Activated naive CD4-positive, alpha-beta T cell treated with anti-CD3 and anti-CD28 coated beads, Interleukin-2, amount 10 ng/mL, durations not matched to agents 7 days and 5 days (primary cell): Measurements from ENCODE around the gene ACBD3.
"Not testable (repeated sequence)": the region's sequence is repeated elsewhere in the genome, so short reads cannot be mapped to it uniquely, and the experiment has no call there.

Experiments
- CTCF ChIA-PET: fragments of 350-600 bp; sonication (Branson Sonifier 250); formaldehyde crosslinking; loops from one replicate; lab custom pipeline; 2021; ENCODE audit warnings: antibody characterized with exemption; lab: Charles Lee
- DNase-seq: peaks from one replicate; pipeline ENCODE4 v3.0.0-alpha.2; 2020
- H3K27ac Mint-ChIP-seq: one replicate; pipeline ENCODE4 v1.8.0; 2021; ENCODE audit warnings: mild to moderate bottlenecking, moderate library complexity, mixed read lengths
- H3K27me3 Mint-ChIP-seq: one replicate; pipeline ENCODE4 v1.8.0; 2021; ENCODE audit warnings: mild to moderate bottlenecking, mixed read lengths
- H3K36me3 Mint-ChIP-seq: one replicate; pipeline ENCODE4 v1.8.0; 2021; ENCODE audit warnings: mixed read lengths
- H3K4me1 Mint-ChIP-seq: one replicate; pipeline ENCODE4 v1.8.0; 2021; ENCODE audit warnings: mixed read lengths
- H3K4me3 Mint-ChIP-seq: one replicate; pipeline ENCODE4 v1.8.0; 2021; ENCODE audit warnings: mild to moderate bottlenecking, moderate library complexity, mixed read lengths
- H3K9me3 Mint-ChIP-seq: one replicate; pipeline ENCODE4 v1.8.0; 2021; ENCODE audit warnings: mixed read lengths

ACBD3 gene

GRCh38 chr1:226210571-226211176 is 24.1 kb upstream of the ACBD3 start:
- CTCF ChIA-PET: interaction anchor here (0.9 to 2.0 kb wide), 3 partner anchors 14 to 123 kb away, joined by 3 to 6 read pairs (median 3); no protein-coding TSS in a partner anchor
- H3K27ac Mint-ChIP-seq: peak overlapping the region; percentile 37
- no peak overlapping the region for H3K4me3 Mint-ChIP-seq
- DNase-seq: no peak
- peaks cover 39% of the 10 kb centered on the region for H3K27me3 Mint-ChIP-seq
- no peaks in the 10 kb centered on the region for H3K36me3 Mint-ChIP-seq
- no peaks in the 10 kb centered on the region for H3K4me1 Mint-ChIP-seq
- H3K9me3 Mint-ChIP-seq: no peaks in the 10 kb centered on the region

- Mint-ChIP-seq H3K27ac (no peak overlapping the region), H3K4me3 (no peak overlapping the region), H3K9me3 (no peaks in the 10 kb centered on the region), H3K27me3 (peaks cover 33% of the 10 kb centered on the region), H3K4me1 (no peaks in the 10 kb centered on the region), H3K36me3 (no peaks in the 10 kb centered on the region)
- CTCF ChIA-PET: interaction anchor here (0.9 to 1.0 kb wide), 2 partner anchors 12 to 124 kb away, joined by 3 read pairs; no protein-coding TSS in a partner anchor
- DNase-seq: no peak
Observed at GRCh38 chr1:226209307-226210059, 22.9 kb upstream of the ACBD3 start.

GRCh38 chr1:226207048-226207447 is 20.5 kb upstream of the ACBD3 start:
- DNase-seq: no peak
- CTCF ChIA-PET: interaction anchor here (1.5 kb wide), 1 partner anchor 9 kb away, joined by 6 read pairs; no protein-coding TSS in a partner anchor
- H3K27ac Mint-ChIP-seq: no peak overlapping the region
- H3K4me3 Mint-ChIP-seq: no peak overlapping the region
- no peaks in the 10 kb centered on the region for H3K9me3 Mint-ChIP-seq
- H3K36me3 Mint-ChIP-seq: no peaks in the 10 kb centered on the region
- no peaks in the 10 kb centered on the region for H3K4me1 Mint-ChIP-seq
- peaks cover 37% of the 10 kb centered on the region for H3K27me3 Mint-ChIP-seq

GRCh38 chr1:226204198-226204597 is 17.7 kb upstream of the ACBD3 start:
- peaks cover 43% of the 10 kb centered on the region for H3K27me3 Mint-ChIP-seq
- no peaks in the 10 kb centered on the region for H3K9me3 Mint-ChIP-seq
- no peaks in the 10 kb centered on the region for H3K36me3 Mint-ChIP-seq
- H3K27ac Mint-ChIP-seq: no peak overlapping the region
- CTCF ChIA-PET: interaction anchor here (0.9 kb wide), 1 partner anchor 79 kb away, joined by 3 read pairs; no protein-coding TSS in a partner anchor
- DNase-seq: no peak
- H3K4me1 Mint-ChIP-seq: no peaks in the 10 kb centered on the region
- H3K4me3 Mint-ChIP-seq: no peak overlapping the region

DNA sequence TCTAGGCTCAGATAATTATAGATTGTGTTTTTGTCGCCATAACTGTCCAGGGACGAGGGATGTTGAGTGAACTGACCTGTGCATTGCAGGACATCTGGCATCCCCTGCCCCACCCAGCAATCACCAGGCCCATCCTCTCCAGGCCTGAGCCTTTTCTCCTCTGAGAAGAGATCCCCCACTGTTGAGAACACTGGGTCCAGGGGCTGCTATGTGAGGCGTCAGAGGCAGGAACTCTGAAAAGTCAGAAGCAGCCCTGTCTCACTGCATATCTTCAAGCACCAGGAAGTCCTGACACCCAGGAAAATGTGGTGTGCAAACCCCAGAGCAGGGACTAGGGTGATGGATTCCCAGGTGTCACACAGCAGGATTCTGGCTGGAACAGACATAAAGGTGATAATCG is 17.1 kb upstream of the ACBD3 start:
- CTCF ChIA-PET: no interaction called here
- H3K36me3 Mint-ChIP-seq: no peaks in the 10 kb centered on the region
- H3K27ac Mint-ChIP-seq: no peak overlapping the region
- H3K4me3 Mint-ChIP-seq: no peak overlapping the region
- H3K27me3 Mint-ChIP-seq: peaks cover 39% of the 10 kb centered on the region
- no peaks in the 10 kb centered on the region for H3K9me3 Mint-ChIP-seq
- H3K4me1 Mint-ChIP-seq: no peaks in the 10 kb centered on the region
- no peak for DNase-seq

GRCh38 chr1:226203240-226203639 is 16.7 kb upstream of the ACBD3 start:
- no peaks in the 10 kb centered on the region for H3K9me3 Mint-ChIP-seq
- peaks cover 35% of the 10 kb centered on the region for H3K27me3 Mint-ChIP-seq
- CTCF ChIA-PET: interaction anchor here (1.5 kb wide), 1 partner anchor 78 kb away, joined by 9 read pairs; no protein-coding TSS in a partner anchor
- no peaks in the 10 kb centered on the region for H3K4me1 Mint-ChIP-seq
- H3K4me3 Mint-ChIP-seq: no peak overlapping the region
- DNase-seq: no peak
- no peak overlapping the region for H3K27ac Mint-ChIP-seq
- H3K36me3 Mint-ChIP-seq: no peaks in the 10 kb centered on the region

GRCh38 chr1:226202666-226203065 is 16.1 kb upstream of the ACBD3 start:
- not testable (repeated sequence) for H3K9me3 Mint-ChIP-seq, H3K27ac Mint-ChIP-seq, H3K4me1 Mint-ChIP-seq, H3K4me3 Mint-ChIP-seq, H3K36me3 Mint-ChIP-seq, DNase-seq
- peaks cover 30% of the 10 kb centered on the region for H3K27me3 Mint-ChIP-seq
- CTCF ChIA-PET: interaction anchor here (0.6 to 1.5 kb wide), 6 partner anchors 44 to 134 kb away, joined by 3 to 9 read pairs (median 3); no protein-coding TSS in a partner anchor

- DNase-seq: no peak
- no peak overlapping the region for H3K4me3 Mint-ChIP-seq
- H3K9me3 Mint-ChIP-seq: no peaks in the 10 kb centered on the region
- CTCF ChIA-PET: interaction anchor here (0.6 to 1.5 kb wide), 7 partner anchors 44 to 135 kb away, joined by 3 to 9 read pairs (median 3); no protein-coding TSS in a partner anchor
- H3K27me3 Mint-ChIP-seq: peaks cover 30% of the 10 kb centered on the region
- no peaks in the 10 kb centered on the region for H3K36me3 Mint-ChIP-seq
- H3K4me1 Mint-ChIP-seq: no peaks in the 10 kb centered on the region
- H3K27ac Mint-ChIP-seq: no peak overlapping the region
Observed at GRCh38 chr1:226202246-226202645, 15.7 kb upstream of the ACBD3 start.

DNA sequence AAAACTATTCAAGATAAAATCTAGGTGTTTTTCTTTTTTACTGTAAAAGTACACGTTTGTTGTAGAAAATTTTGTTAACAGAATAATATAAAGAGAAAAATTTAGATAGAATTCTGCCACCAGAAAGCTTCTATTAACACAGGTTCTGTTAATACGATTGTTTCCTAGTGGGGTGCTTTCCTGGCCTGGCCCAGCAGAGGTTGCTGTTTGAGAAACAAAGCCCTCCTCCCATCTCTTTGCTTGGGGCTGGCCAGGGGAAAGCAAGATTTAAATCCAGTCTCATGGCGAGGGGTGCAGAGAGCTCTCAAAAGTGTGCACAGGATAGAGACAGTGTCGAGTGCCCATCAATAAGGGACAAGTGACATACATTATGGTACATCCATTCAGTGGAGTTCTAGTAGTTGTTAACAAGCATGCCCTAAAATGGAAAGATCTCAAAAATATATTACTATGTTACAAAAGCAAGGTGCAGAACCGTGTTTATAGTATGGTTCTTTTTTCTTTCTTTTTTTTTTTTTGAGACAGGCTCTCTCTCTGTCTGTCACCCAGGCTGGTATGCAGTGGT is 14.6 kb upstream of the ACBD3 start:
- Mint-ChIP-seq H3K36me3 (no peaks in the 10 kb centered on the region), H3K27ac (no peak overlapping the region)
- DNase-seq: peak; percentile 34

DNA sequence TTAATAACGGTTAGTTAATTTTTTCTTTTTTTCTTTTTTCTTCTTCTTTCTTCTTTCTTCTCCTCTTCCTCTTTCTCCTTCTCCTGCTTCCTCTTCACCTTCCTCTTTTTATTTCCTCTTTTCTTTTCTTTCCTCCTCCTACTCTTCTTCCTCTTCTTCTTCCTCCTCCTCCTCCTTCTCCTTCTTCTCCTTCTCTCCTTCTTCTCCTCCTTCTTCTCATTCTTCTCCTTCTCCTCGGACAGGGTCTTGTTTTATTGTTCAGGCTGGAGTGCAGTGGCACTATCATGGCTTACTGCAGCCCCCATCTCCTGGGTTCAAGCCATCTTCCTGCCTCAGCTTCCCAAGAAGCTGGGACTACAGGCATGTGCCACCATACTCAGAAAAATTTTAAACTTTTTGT is 13.4 kb upstream of the ACBD3 start:
- CTCF ChIA-PET: interaction anchor here (0.9 to 10.2 kb wide), 5 partner anchors 10 to 133 kb away, joined by 3 to 195 read pairs (median 9); no protein-coding TSS in a partner anchor
- Mint-ChIP-seq H3K4me3 (no peak overlapping the region), H3K4me1 (peaks cover 2% of the 10 kb centered on the region), H3K9me3 (no peaks in the 10 kb centered on the region), H3K27me3 (peaks cover 39% of the 10 kb centered on the region), H3K27ac (no peak overlapping the region), H3K36me3 (no peaks in the 10 kb centered on the region)
- no peak for DNase-seq

More for the DNA sequence above, 14.6 kb upstream of the ACBD3 start:
- peaks cover 31% of the 10 kb centered on the region for H3K27me3 Mint-ChIP-seq
- no peaks in the 10 kb centered on the region for H3K9me3 Mint-ChIP-seq
- no peak overlapping the region for H3K4me3 Mint-ChIP-seq
- H3K4me1 Mint-ChIP-seq: peaks cover 2% of the 10 kb centered on the region
- CTCF ChIA-PET: interaction anchor here (0.9 to 10.2 kb wide), 8 partner anchors 11 to 243 kb away, joined by 3 to 195 read pairs (median 4); no protein-coding TSS in a partner anchor

GRCh38 chr1:226195144-226195543 is 8.6 kb upstream of the ACBD3 start:
- DNase-seq: no peak
- Mint-ChIP-seq H3K4me1 (peaks cover 2% of the 10 kb centered on the region), H3K4me3 (no peak overlapping the region), H3K27me3 (peaks cover 25% of the 10 kb centered on the region), H3K36me3 (no peaks in the 10 kb centered on the region), H3K9me3 (no peaks in the 10 kb centered on the region), H3K27ac (no peak overlapping the region)
- CTCF ChIA-PET: interaction anchor here (0.8 to 10.2 kb wide), 2 partner anchors 10 to 70 kb away, joined by 3 to 195 read pairs; no protein-coding TSS in a partner anchor

DNA sequence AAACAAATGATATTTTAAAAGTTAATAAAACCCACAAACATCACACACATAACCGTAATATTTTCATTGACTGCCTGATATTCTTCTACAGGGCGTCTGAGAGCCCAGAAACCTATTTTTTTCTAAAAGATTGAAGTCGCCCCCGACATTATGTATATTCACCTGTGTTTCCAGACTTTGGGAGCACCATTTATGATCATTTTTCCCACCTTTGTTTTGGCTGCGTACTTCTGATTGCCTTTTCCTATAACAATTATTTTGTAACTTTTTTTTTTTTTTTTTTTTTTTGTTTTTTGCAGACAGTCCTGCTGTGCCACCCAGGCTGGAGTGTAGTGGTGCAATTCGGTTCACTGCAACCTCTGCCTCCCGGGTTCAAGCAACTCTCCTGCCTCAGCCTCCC is 839 bp upstream of the ACBD3 start:
- CTCF ChIA-PET: no interaction called here
- Mint-ChIP-seq H3K4me1 (peaks cover 30% of the 10 kb centered on the region), H3K4me3 (peak overlapping the region; percentile 97), H3K36me3 (peaks cover 14% of the 10 kb centered on the region), H3K9me3 (no peaks in the 10 kb centered on the region), H3K27ac (peak overlapping the region; percentile 95), H3K27me3 (no peaks in the 10 kb centered on the region)
- no peak for DNase-seq

- Mint-ChIP-seq H3K36me3 (peaks cover 16% of the 10 kb centered on the region), H3K27me3 (no peaks in the 10 kb centered on the region), H3K27ac (peak overlapping the region; percentile 95), H3K9me3 (no peaks in the 10 kb centered on the region), H3K4me1 (peaks cover 35% of the 10 kb centered on the region), H3K4me3 (peak overlapping the region; percentile 97)
- CTCF ChIA-PET: no interaction called here
- no peak for DNase-seq
Observed at GRCh38 chr1:226187019-226187322, 430 bp upstream of the ACBD3 start.
